GM19372 (cell line): ENCODE data around the gene ADORA2A.

Experiments
- ATAC-seq: cut with Tn5 transposase; IDR thresholded peaks from one replicate; pipeline ENCODE4 v1.9.1; 2021; ENCODE audit warnings: mild to moderate bottlenecking, low read depth, moderate library complexity; ENCODE audit not compliant: unreplicated experiment

Gene ADORA2A

GRCh38 chr22:24417200-24417599, 10.2 kb upstream of the ADORA2A start:
- ATAC-seq, result no peak

GRCh38 chr22:24417901-24418641, 9.3 kb upstream of the ADORA2A start:
- no peak for ATAC-seq

DNA sequence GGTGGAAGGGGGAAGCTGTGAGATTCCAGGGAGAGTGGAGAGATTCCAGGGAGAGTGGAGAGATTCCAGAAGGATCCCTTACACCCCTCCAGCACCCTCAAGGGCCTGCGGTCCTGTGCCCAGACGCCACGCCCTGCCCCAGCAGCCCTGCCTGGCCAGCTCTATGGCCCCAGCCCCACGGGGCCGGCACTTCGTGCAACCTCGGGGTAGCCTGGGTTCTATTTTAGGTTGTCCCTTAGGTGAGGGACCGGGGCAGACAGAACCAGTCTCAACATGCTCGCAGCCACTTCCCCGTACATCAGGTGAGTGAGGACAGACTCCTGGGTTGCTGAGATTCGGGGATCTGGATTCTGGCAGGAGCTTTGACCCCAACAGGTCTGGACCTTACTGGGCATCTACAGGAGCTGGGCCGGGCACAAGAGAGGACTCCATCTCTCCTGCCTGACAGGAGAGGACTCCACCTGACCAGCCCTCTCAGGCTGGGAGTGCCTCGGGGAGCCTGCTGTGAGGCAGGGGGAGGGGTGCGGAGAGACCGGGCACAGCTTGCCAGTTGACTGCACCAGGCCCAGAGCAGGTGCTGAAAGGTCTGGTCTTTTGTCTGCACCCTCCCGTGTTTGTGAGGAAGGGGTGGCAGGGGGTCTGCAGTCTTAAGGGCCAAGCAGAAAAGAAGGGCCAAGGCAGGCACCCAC, 8.5 kb upstream of the ADORA2A start:
- no peak for ATAC-seq

DNA sequence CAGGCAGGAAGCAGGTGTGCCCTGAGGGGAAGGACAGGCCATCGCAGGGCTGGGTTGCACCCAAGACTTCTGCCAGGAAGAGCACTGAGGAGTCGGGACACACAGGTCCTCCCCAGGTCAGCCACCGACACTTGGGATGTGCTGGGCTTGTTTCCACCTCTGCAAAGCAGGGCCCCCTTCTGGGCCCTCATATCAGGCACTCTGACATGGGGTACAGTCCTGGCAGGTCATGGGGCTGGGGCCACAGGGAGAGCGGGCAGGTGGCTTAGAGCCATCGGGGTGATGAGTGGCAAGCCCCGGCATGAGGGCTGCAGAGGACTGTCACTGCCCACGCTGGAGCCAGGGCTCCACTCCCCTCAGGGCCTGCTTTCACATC, 7.9 kb upstream of the ADORA2A start:
- no peak for ATAC-seq

GRCh38 chr22:24420072-24420976, 7.1 kb upstream of the ADORA2A start:
- no peak for ATAC-seq

GRCh38 chr22:24420977-24421343, 6.4 kb upstream of the ADORA2A start:
- no peak for ATAC-seq

GRCh38 chr22:24421428-24421931, 5.9 kb upstream of the ADORA2A start:
- ATAC-seq, result no peak

DNA sequence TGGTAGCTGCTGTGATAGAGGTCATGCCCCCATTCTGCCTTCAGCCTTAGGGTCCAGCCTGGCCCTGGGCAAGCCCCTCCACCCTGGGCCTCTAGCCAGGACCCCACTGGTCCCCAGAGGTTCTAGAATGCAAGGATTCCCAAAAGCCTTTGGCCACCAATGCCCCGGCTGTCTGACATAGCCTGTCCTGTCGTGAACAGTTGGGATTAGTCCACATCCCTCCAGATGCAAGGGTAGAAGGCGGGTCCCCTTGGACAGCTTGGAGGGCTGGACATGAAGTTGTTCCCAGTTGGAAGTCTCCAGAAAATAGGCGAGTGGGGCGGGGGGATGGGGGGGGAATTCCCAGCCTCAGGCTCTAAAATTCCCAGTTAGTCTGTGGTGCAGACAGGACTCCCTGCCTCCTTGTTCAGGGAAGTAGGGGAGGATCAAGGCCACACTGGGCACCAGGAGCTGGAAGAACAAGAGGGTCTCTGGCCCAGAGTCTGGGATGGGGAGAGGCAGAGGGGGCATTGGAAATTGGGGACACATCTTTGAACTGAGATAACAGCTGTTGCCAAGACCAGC, 5.2 kb upstream of the ADORA2A start:
- no peak for ATAC-seq

DNA sequence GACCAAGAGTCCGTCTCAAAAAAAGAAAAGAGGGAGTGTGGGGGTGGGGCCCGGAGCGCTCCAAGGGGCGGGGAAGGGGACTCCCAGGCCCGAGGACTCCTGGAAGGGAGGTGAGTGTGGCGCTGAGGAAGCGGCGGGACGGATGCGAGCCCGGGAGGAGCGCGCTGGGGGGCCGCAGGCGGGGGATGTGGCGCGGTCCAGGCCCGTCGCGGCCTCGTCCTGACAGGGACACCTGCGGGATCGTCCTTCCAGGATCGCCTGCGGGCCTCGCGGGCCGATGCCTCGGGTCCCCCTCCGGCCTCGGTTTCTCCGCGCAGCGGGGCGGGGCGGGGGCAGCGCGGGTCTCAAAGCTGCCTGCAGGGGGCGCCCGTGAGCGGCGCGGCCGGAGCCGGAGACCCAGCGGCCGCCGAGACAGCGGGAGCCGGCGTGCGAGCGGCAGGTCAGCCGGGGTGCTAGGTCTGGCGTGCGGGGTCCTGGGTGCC, 3.8 kb upstream of the ADORA2A start:
- no peak for ATAC-seq

DNA sequence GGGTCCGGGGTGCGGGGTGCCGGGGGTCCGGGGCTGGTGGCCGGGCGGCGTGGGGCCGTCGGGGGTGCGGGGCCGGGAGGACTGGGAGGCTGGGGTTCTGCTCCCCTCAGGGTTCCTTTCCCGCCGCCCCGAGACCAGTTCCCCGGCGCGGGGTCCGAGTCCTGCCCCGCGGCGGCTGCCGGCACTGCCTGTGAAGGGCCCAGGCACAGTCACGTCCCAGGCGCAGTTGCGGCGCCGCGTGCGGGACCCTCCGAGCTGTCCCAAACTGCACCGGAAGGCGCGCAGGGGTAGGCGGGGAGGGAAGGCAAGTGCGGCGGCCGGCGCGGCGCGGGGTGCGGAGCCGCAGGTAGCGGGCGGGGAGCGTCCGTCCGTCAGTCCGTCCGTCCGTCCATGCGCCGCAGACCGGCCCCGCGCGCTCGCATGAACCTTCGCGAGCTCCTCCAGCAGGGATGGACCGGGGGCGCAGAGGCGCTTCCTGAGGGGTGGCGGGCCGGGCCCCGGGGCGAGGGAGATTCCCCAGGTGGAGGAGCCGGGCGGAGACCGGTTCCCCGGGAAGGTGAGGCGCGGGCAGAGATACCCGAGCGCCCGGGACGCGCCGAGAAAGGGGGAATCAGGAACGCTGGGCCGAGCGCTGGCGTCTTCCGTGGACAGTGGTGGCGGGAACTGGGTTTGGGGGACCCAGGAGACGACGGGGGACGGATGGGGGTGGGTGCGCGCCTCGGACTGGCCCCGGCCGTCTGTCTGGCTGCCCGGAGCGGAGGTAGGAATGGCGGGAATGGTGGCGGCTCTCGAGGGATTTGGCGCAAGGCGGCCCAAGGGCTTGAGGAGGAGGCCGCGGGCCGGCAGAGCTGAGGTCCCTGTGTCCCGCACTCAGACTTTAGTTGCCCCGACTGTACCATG, 3.1 kb upstream of the ADORA2A start:
- ATAC-seq, result no peak

GRCh38 chr22:24424901-24425775, 2.3 kb upstream of the ADORA2A start:
- no peak for ATAC-seq

DNA sequence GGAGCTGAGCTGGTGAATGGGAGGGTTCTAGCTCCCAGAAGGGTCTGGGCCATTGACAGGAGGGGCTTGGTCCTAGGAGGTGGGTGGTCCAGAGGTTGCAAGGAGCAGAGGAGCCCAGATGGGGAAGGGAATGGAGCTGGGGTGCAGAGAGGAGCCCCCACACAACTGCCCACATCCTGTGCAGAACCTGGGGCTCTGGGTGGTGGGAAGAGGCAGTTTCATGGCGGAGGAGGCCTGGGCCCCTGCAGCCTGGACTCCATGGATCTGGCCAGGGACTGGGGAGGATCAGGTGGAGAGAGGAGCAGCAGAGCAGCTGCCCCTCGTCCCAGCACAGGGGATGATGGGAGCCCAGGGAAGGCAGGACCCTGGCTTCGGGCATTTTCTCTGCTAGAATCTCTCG, 963 bp upstream of the ADORA2A start:
- no peak for ATAC-seq

DNA sequence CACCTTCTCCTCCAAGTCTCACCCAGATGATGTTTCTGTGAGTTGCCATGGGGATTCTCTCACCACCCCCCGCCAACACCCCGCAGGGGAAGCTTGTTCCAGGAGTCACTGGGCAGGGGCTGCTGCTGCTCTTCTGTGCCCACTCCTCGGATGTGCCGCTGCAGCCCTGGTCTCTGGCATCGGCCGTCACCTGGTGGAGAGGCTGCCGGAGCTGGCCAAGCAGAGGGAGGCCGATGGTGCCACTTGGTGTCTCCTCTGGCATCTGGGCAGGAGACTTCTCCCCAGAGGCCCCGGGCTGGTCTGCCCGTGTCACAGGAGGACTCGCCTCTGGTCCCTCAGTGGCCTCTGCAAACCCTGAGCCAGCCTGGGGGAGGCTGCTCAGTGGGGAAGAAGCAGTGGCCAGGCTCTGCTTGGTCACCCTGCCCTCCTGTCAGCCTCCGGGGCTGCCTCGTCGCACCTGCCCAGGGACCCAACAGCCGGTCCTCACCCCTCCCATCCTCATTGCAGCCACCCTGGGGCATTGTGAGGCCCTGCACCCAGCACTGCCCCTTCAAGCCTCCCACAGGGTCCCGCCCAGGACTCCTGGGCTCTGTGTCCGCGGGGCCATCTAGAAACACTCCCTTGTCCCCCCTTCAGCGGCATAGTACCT, 424 bp upstream of the ADORA2A start:
- no peak for ATAC-seq

DNA sequence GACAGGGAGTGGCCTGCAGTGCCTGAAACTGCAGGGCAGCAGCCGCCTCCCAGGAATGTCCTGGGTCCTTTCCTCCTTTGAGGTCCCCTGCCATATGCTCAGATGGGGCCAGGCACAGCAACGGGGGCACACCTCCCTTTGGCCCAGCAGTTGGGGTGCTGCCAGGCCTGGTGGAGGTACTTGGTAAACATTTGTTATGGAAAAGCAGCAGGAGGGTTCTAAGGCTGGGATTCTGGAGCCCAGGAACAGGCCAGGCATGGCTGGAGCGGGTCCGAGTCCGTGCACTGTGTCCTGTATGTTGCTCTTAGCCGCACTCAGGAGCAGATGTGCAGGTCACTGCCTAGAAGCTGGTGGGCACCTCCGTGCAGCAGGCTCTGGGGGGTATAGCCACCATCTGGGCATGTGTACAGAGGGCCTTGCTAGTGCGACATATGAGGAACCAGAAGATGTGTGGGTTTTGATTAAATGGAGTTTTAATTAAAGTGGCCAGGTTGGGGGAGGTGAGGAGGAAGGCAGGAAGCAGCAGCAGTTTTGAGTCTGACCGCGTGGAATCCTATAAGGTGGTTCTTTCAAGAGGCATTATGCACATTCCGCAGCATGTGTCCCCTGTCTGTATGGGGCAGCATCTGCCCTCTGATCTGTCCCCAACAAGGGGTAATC, 1.5 kb downstream of the ADORA2A start:
- ATAC-seq, result no peak

GRCh38 chr22:24429411-24430365, 2.3 kb downstream of the ADORA2A start:
- ATAC-seq, result no peak

DNA sequence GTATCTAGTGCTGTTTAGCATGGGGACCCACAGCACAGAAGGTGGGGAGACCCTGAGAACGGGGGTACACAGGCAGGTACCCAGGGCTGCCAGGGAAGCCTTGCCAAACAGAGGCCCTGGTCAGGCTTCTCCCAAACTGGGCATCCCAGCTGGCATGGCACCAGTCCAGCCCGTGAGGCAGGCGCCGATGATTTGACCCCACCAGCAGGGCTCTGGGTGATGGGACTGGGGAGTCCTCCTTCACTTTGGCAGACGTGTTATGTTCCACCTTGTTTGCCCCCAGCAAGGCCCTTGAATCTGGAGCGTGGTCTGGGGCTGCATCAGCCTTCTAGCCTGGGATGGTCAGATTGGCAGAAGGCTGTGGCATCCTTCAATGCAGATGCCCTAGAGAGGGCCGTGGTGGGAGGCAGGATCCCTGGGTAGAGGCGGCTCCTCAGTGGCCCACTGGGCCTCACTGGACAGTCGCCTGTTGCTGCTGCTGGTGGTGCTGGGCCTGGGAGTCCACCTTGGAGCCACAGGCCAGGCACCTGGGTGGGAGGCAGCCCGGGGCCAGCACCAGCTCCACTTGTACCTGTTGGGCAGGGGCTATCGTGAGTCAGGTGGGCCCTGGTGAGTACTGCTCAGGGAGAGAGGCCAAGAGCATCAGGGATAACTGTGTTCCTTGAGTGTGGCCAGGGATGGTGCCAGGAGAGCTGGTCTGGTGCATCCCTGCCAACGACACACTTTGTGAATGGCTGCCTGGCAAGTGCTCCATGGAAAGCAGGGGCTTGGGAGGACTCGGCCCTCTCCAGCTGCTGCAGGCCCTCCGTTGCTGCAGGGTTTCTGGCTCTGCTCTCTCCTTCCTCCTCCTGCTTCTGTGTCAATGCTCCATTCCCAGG, 3.3 kb downstream of the ADORA2A start:
- ATAC-seq, result no peak
